Esophagus squamous epithelium (tissue), 5 donors: ENCODE data around the gene PTPN6. TPM values are rescaled to one million over a fixed set of nuclear protein-coding genes. Genes with fewer than 3 reads are reported as not detected.

Source experiments
- DNase-seq: peaks from one replicate; lab custom pipeline; 2025; lab: John Stamatoyannopoulos, UW
- H3K27ac ChIP-seq, 4 donors: fragments of 200-600 bp; sonication (generic); one replicate each; pipeline ENCODE4 v1.5.1; 2016 to 2019; ENCODE audit warnings: mild to moderate bottlenecking in 1 of 4
- H3K27me3 ChIP-seq, 4 donors: fragments of 200-600 bp; sonication (generic); 1 replicate in 3 of 4; 2 replicates in 1 of 4; pipeline versions ENCODE4 v1.5.1 to v1.6.0; 2017 to 2021; ENCODE audit warnings: antibody characterized with exemption in 1 of 4
- H3K36me3 ChIP-seq, 3 donors: fragments of 200-600 bp; sonication (generic); one replicate each; pipeline ENCODE4 v1.5.1; 2016 to 2019
- H3K4me1 ChIP-seq, 3 donors: fragments of 200-600 bp; sonication (generic); one replicate each; pipeline ENCODE4 v1.5.1; 2017 to 2019
- H3K4me3 ChIP-seq, 4 donors: fragments of 200-600 bp; sonication (generic); 1 replicate in 3 of 4; 2 replicates in 1 of 4; pipeline ENCODE4 v1.5.1; 2016 to 2019; ENCODE audit warnings: mild to moderate bottlenecking in 2 of 4, moderate library complexity in 1 of 4
- H3K9me3 ChIP-seq, 3 donors: fragments of 200-600 bp; sonication (generic); one replicate each; pipeline ENCODE4 v1.5.1; 2016 to 2019
- CTCF ChIP-seq, 6 experiments: fragments of 450-650 bp in 4 of 6; fragments of 200-600 bp in 2 of 6; sonication (generic) in 2 of 6; IDR thresholded peaks; one replicate each; pipeline ENCODE4 v1.5.1; 2016 to 2019; ENCODE audit warnings: antibody characterized with exemption in 6 of 6, mild to moderate bottlenecking in 4 of 6, moderate library complexity in 4 of 6
- POLR2A ChIP-seq, 4 donors: fragments of 450-650 bp; IDR thresholded peaks; one replicate each; pipeline ENCODE4 v1.6.1; 2017; ENCODE audit warnings: antibody characterized with exemption in 4 of 4, mild to moderate bottlenecking in 4 of 4, moderate library complexity in 3 of 4
- WGBS, 2 donors: methylation state at CpG; one replicate each; pipeline ENCODE4 v1.1.5; 2018; 5-methylcytosine and 5-hydroxymethylcytosine counted together
- intact Hi-C: fragments of 100-400 bp; cut with DNase I; formaldehyde crosslinking; loops from one replicate; pipeline ENCODE4 v1.15.0; 2022
- total RNA-seq, 4 donors: library from RNA; depleted of rRNA; stranded (reverse); fragments of >200 nt; gene quantifications; one replicate each; pipeline ENCODE4 v1.1.0, GENCODE V29; 2016
- donor health status: DM: yes; HTN: yes; CAD: no.

PTPN6 gene
- total RNA-seq, 4 donors from 2014 or later: 11.0 to 29.7 (median 21.5) TPM

- TF ChIP-seq CTCF (IDR thresholded peaks at IDR 0.05) (no peak), POLR2A (IDR thresholded peaks at IDR 0.05) (no peak)
- Histone ChIP-seq H3K4me3 (no peak overlapping the region), H3K36me3 (peaks cover 0 to 34% (median 0%) of the 10 kb centered on the region in 3 donors), H3K9me3 (no peaks in the 10 kb centered on the region), H3K4me1 (peaks cover 16 to 77% (median 39%) of the 10 kb centered on the region in 3 donors), H3K27ac (peak overlapping the region in 1 of 4 donors; percentile 82), H3K27me3 (no peaks in the 10 kb centered on the region)
- intact Hi-C loops: no loop called here
- 85 to 92% methylated on average over 4 to 10 of the region's 22 CpGs for whole genome bisulfite sequencing, 2 donors
- DNase-seq: no peak
Measured at GRCh38 chr12:6955108-6956020, 4.2 kb downstream of the PTPN6 start.

- Histone ChIP-seq H3K9me3 (no peaks in the 10 kb centered on the region), H3K4me1 (peaks cover 20 to 77% (median 43%) of the 10 kb centered on the region in 3 donors), H3K4me3 (no peak overlapping the region), H3K36me3 (peaks cover 0 to 34% (median 0%) of the 10 kb centered on the region in 3 donors), H3K27me3 (no peaks in the 10 kb centered on the region), H3K27ac (peak overlapping the region in 2 of 4 donors; percentile 29 to 34)
- 71 to 100% methylated on average over 3 to 10 of the region's 28 CpGs for WGBS, 2 donors
- no peak for TF ChIP-seq CTCF (IDR thresholded peaks at IDR 0.05)
- TF ChIP-seq POLR2A (IDR thresholded peaks at IDR 0.05): no peak
- DNase-seq: no peak
- intact Hi-C loops: no loop called here
Measured at GRCh38 chr12:6956021-6956727, 5.0 kb downstream of the PTPN6 start.

GRCh38 chr12:6957151-6957701 is 6.1 kb downstream of the PTPN6 start:
- Histone ChIP-seq H3K27me3 (no peaks in the 10 kb centered on the region), H3K27ac (peak overlapping the region in 2 of 4 donors; percentile 78 to 95), H3K4me1 (peaks cover 31 to 87% (median 53%) of the 10 kb centered on the region in 3 donors), H3K4me3 (no peak overlapping the region), H3K36me3 (peaks cover 0 to 34% (median 0%) of the 10 kb centered on the region in 3 donors), H3K9me3 (no peaks in the 10 kb centered on the region)
- WGBS, 2 donors: 71 to 80% methylated on average over 13 to 14 of the region's 20 CpGs
- no peak for DNase-seq
- intact Hi-C loops: no loop called here
- TF ChIP-seq CTCF (IDR thresholded peaks at IDR 0.05) (no peak), POLR2A (IDR thresholded peaks at IDR 0.05) (no peak)

GRCh38 chr12:6957741-6958608 is 6.8 kb downstream of the PTPN6 start:
- peak overlapping the region; percentile 50 to 95 (median 66) for H3K27ac ChIP-seq
- H3K4me1 ChIP-seq: peaks cover 34 to 95% (median 58%) of the 10 kb centered on the region in 3 donors
- DNase-seq: no peak
- peaks cover 0 to 34% (median 0%) of the 10 kb centered on the region in 3 donors for H3K36me3 ChIP-seq
- no peaks in the 10 kb centered on the region for H3K9me3 ChIP-seq
- intact Hi-C loops: no loop called here
- no peak overlapping the region for H3K4me3 ChIP-seq
- TF ChIP-seq POLR2A (IDR thresholded peaks at IDR 0.05) (no peak), CTCF (IDR thresholded peaks at IDR 0.05) (no peak)
- 38 to 63% methylated on average over 16 to 20 of the region's 28 CpGs for WGBS, 2 donors
- H3K27me3 ChIP-seq: no peaks in the 10 kb centered on the region
